Coronary artery (tissue), 2 donors: ENCODE data around the gene PBX3.

Source experiments
- DNase-seq: peaks from one replicate; pipeline ENCODE4 v3.0.0-alpha.2; 2017; ENCODE audit warnings: low spot score
- H3K27ac ChIP-seq, 2 donors: fragments of 200-600 bp; sonication (generic); one replicate each; pipeline ENCODE4 v1.5.1; 2016 to 2019
- H3K4me3 ChIP-seq: fragments of 200-600 bp; sonication (generic); 2 replicates; pipeline ENCODE4 v1.5.1; 2016; ENCODE audit warnings: mild to moderate bottlenecking, moderate library complexity
- TF ChIP-seq, protein P1 (sequence below): fragments of 200-600 bp; sonication (generic); IDR thresholded peaks from one replicate; pipeline ENCODE4 v1.5.1; 2019; ENCODE audit warnings: antibody characterized with exemption

The PBX3 gene

DNA sequence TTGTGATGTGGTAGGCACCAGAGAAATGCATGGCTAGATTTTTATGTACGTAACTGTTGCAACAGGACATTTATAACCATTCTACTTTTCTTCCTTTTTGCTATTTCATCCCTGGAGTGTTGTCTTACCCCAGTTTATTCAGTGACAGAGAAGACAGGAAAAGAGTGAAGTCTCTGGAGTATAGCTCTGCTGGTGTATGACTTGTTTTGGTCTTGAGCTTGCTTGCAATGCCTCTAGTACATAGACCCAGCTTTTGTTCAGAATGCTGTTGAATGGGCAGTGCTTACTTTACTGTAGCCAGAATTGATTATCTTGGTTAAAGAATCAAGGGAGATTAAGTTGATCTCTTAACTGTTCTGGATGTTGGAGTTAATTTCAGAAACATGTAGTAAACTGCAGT lies 94.3 kb downstream of the PBX3 start:
- Histone ChIP-seq H3K4me3 (no peak overlapping the region), H3K27ac (no peak overlapping the region)
- DNase-seq: no peak
- TF ChIP-seq, protein P1, sequence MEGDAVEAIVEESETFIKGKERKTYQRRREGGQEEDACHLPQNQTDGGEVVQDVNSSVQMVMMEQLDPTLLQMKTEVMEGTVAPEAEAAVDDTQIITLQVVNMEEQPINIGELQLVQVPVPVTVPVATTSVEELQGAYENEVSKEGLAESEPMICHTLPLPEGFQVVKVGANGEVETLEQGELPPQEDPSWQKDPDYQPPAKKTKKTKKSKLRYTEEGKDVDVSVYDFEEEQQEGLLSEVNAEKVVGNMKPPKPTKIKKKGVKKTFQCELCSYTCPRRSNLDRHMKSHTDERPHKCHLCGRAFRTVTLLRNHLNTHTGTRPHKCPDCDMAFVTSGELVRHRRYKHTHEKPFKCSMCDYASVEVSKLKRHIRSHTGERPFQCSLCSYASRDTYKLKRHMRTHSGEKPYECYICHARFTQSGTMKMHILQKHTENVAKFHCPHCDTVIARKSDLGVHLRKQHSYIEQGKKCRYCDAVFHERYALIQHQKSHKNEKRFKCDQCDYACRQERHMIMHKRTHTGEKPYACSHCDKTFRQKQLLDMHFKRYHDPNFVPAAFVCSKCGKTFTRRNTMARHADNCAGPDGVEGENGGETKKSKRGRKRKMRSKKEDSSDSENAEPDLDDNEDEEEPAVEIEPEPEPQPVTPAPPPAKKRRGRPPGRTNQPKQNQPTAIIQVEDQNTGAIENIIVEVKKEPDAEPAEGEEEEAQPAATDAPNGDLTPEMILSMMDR: no peak

DNA sequence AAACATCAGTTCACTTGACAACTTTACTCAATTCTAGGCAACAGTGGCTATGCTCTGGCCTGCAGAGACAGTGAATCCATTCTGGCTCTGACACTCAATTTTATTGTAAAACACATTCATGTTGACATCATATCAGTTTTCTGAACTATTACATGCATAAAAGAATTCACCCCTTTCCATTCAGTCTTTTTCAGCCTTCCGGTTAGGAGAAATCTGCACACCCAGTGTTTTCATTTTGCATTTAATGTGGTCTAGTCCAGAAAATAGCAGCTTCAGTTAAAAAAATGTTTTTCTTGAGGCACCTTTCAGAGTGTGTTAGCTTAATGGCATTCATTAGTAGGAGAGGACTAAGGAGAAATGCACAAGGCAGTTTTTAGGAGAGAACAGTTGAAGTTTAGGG lies 95.1 kb downstream of the PBX3 start:
- Histone ChIP-seq H3K27ac (no peak overlapping the region), H3K4me3 (peak overlapping the region; percentile 29)
- TF ChIP-seq, protein P1: no peak

DNA sequence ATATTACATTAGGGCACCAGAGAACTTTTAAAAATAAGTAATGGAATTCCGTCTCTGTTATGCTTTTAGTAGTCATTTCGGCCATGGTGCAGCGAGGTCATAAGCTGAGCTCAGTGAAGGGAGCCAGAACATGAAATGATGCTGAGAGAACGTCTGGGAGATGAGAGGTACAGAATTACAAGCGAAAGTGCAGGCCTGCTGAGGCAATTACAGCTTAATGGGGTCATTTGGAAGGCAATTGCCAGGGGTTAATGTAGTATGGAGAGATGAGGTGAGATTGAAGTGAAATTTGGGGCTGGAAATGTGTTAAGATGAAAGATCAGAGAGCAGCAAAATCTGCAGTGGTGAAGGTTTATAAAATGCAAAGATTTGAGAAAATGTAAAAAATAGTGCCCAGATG lies 96.5 kb downstream of the PBX3 start:
- peak overlapping the region in 1 of 2 donors; percentile 39 for H3K27ac ChIP-seq
- DNase-seq: no peak

More for the DNA sequence above, 95.1 kb downstream of the PBX3 start:
- no peak for DNase-seq

DNA sequence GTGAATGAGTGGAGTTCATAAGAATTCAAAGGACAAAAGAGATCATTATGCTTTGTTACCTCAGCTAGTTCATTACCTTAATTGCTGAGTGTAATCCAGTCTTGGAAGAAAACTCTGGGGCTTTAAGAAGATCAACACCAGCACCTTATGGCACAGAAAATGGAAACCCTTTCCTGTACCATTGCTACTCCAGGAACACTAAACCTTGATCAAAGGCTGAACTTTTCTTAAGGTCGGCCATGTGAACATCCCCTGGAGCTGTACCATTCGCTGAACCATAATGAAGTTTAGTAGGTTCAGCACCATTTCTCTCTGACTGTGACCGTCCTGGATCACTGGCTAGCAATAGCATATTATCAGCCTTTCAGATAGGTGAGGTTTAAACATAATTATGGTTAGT lies 97.4 kb downstream of the PBX3 start:
- H3K4me3 ChIP-seq: no peak overlapping the region
- TF ChIP-seq, protein P1: no peak
- DNase-seq: no peak

More for the DNA sequence above, 96.5 kb downstream of the PBX3 start:
- peak overlapping the region; percentile 49 for H3K4me3 ChIP-seq
- TF ChIP-seq, protein P1: no peak

DNA sequence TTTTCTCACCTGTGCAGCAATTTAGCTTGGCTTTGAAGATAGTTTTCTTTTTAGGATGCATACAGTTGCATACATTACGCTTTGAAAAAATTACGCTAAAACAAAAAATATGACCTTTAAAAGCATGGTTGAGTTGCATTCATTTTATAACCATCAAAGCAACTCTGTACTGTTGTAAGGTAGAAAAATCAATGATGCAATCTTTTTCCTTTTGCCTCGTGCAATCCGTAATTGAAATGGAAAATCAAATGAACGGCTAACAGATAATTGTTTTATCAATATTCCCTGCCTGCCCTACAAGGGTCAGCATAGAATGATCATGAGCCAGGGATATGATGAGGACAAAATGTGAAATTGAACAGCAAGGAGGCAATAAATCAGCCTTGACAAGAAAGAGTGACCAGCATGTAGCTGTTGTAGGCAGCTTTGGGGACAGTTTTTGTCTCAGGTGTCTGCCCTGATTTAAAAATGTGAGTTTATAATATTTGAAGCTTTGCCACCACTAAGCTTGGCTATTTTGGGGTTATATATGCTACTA lies 98.2 kb downstream of the PBX3 start:
- DNase-seq: no peak
- Histone ChIP-seq H3K4me3 (no peak overlapping the region), H3K27ac (no peak overlapping the region)
- TF ChIP-seq, protein P1: no peak

More for the DNA sequence above, 97.4 kb downstream of the PBX3 start:
- H3K27ac ChIP-seq: no peak overlapping the region

DNA sequence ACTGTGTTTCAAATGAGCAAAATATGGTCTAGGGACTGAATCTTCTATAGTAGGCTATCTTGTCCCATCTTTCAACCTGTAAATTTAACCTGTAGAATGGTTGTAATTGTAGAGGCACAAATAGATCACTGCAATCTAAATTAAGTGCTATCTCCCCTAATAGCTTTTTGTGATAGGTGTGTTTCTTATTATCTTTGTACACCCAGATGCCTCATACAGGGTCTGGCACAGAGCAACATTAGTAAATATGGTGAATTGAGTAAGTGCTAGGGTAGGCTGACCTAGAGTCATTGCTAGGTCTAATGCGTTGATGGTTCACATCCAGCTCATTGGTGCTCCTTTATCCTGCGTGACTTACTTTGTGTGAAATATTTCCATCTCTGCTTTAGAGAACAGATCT lies 100.6 kb downstream of the PBX3 start:
- no peak overlapping the region for H3K27ac ChIP-seq
- DNase-seq: no peak
- TF ChIP-seq, protein P1: no peak
- no peak overlapping the region for H3K4me3 ChIP-seq

DNA sequence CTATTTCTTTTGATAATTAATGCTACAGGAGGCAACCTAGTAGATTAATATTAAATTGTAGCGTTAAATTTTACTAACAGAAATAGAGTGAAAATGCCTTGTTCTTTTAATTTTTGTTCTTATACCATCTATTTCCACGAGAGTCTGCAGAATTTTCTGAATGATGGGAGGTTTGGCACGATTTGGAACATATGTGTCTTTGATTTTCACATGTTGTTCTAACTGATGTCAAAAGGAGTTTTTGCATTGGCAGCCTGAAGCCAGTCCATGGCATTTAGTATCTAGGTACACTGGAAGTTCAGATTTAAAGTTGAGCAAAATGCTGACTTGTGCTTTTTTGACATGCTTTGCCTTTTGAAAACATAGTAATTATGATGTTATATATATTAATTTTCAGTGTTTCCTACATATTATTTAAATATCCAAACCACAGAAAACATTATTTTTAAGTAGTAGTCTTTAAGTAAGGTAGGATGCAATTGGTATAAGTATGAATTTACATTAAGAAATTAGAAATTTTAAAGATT lies 103.0 kb downstream of the PBX3 start:
- TF ChIP-seq, protein P1: no peak
- Histone ChIP-seq H3K27ac (no peak overlapping the region), H3K4me3 (no peak overlapping the region)
- DNase-seq: no peak
